OCI-LY7 (cell line): ENCODE results near the gene CEP97. TPM values are rescaled to one million over a fixed set of nuclear protein-coding genes. Genes with fewer than 3 reads are reported as not detected.
A peak's percentile ranks its signal among the peaks of the same experiment; 100 is the strongest.

Source experiments
- BruUV-seq: library from RNA; stranded (reverse); fragments of 400-500 nt; replicated peaks from 2 replicates; lab custom pipeline; 2021; lab: Mats Ljungman, UMichigan
- CTCF ChIA-PET: fragments of 300-600 bp; sonication (Branson Sonifier 250); formaldehyde crosslinking; loops from one replicate; lab custom pipeline; 2022; ENCODE audit warnings: antibody characterized with exemption; ENCODE audit not compliant: unreplicated experiment; lab: Charles Lee
- POLR2A ChIA-PET: fragments of 300-600 bp; sonication (Branson Sonifier 250); formaldehyde crosslinking; loops from one replicate; lab custom pipeline; 2022; ENCODE audit warnings: antibody characterized with exemption; lab: Charles Lee
- DNase-seq: peaks from one replicate; pipeline ENCODE4 v3.0.0-alpha.2; 2015; ENCODE audit warnings: low spot score
- H2AFZ ChIP-seq: fragments of 200-600 bp; sonication (generic), shearing (Covaris generic); 2 replicates; pipeline ENCODE4 v1.6.1; 2014; ENCODE audit warnings: mild to moderate bottlenecking, antibody characterized with exemption, low read length, moderate library complexity
- H3K27ac ChIP-seq: fragments of 200-600 bp; sonication (generic); 2 replicates; pipeline ENCODE4 v1.5.1; 2014; ENCODE audit warnings: mixed run types, low read depth, mild to moderate bottlenecking, moderate library complexity, low read length, inconsistent platforms; ENCODE audit not compliant: poor library complexity, severe bottlenecking
- H3K36me3 ChIP-seq: fragments of 200-600 bp; sonication (generic); 2 replicates; pipeline ENCODE4 v1.6.1; 2014; ENCODE audit warnings: mild to moderate bottlenecking, antibody characterized with exemption, low read length, moderate library complexity, mixed read lengths; ENCODE audit not compliant: insufficient read depth
- H3K4me1 ChIP-seq: fragments of 200-600 bp; sonication (generic); 2 replicates; pipeline ENCODE4 v1.5.1; 2014; ENCODE audit warnings: mild to moderate bottlenecking, low read length; ENCODE audit not compliant: insufficient read depth, poor library complexity, severe bottlenecking
- H3K4me2 ChIP-seq: fragments of 200-600 bp; sonication (generic); 2 replicates; pipeline ENCODE4 v1.6.1; 2014; ENCODE audit warnings: mild to moderate bottlenecking, low read length
- H3K4me3 ChIP-seq: fragments of 200-600 bp; sonication (generic); 2 replicates; pipeline ENCODE4 v1.5.1; 2014; ENCODE audit warnings: mild to moderate bottlenecking, low read depth, low read length; ENCODE audit not compliant: poor library complexity, severe bottlenecking
- H3K79me2 ChIP-seq: fragments of 200-600 bp; sonication (generic); 2 replicates; pipeline ENCODE4 v1.6.1; 2016; ENCODE audit warnings: low read depth, mild to moderate bottlenecking, low read length, moderate library complexity, mixed read lengths; ENCODE audit not compliant: insufficient read depth
- H3K9me2 ChIP-seq: fragments of 200-600 bp; sonication (generic); 2 replicates; pipeline ENCODE4 v1.6.1; 2016; ENCODE audit warnings: mild to moderate bottlenecking, low read length, mixed read lengths; ENCODE audit not compliant: insufficient read depth
- H3K9me3 ChIP-seq: fragments of 200-600 bp; sonication (generic); 2 replicates; pipeline ENCODE4 v1.6.1; 2014; ENCODE audit warnings: mild to moderate bottlenecking, mixed run types, low read length, mixed read lengths
- H4K20me1 ChIP-seq: fragments of 200-600 bp; sonication (generic); 2 replicates; pipeline ENCODE4 v1.6.1; 2014; ENCODE audit warnings: mild to moderate bottlenecking, antibody characterized with exemption, low read length, moderate library complexity, mixed read lengths; ENCODE audit not compliant: insufficient read depth
- CTCF ChIP-seq: fragments of 200-600 bp; sonication (generic); conservative IDR thresholded peaks from 2 replicates; pipeline ENCODE4 v1.5.1; 2014; ENCODE audit warnings: mild to moderate bottlenecking, antibody characterized with exemption, low read length, moderate library complexity, mixed read lengths
- EZH2phosphoT487 ChIP-seq: fragments of 200-600 bp; sonication (generic); IDR thresholded peaks from 2 replicates; pipeline ENCODE4 v1.6.1; 2018; ENCODE audit warnings: low read depth, borderline replicate concordance, mild to moderate bottlenecking, mixed run types, antibody characterized with exemption, low read length, moderate library complexity, mixed read lengths
- intact Hi-C: fragments of 100-400 bp; cut with micrococcal nuclease; formaldehyde crosslinking; loops from one replicate; pipeline ENCODE4 v1.10.0; 2022; ENCODE audit not compliant: unreplicated experiment
- total RNA-seq, 2 experiments: library from RNA; depleted of rRNA in 1 of 2; stranded (reverse); fragments of >200 nt in 1 of 2; shearing (Covaris generic) in 1 of 2; gene quantifications; 2 replicates each; pipeline ENCODE4 v1.2.3, GENCODE V29; 2014 to 2022

Gene CEP97
- total RNA-seq, 2 experiments from 2014 or later: 27.3 to 43.5 TPM

GRCh38 chr3:101725890-101726275, 1.5 kb downstream of the CEP97 start:
- peaks cover 34% of the 10 kb centered on the region for H3K4me1 ChIP-seq
- peak overlapping the region; percentile 87 for H3K4me3 ChIP-seq
- H3K36me3 ChIP-seq: peaks cover 48% of the 10 kb centered on the region
- intact Hi-C loops: no loop called here
- H3K27ac ChIP-seq: peak overlapping the region; percentile 83
- TF ChIP-seq CTCF (no peak), EZH2phosphoT487 (no peak)
- BruUV-seq: TSS peak; percentile 63
- peak overlapping the region; percentile 73; the same call in 1 of the 2 replicates for H2AFZ ChIP-seq
- H3K9me2 ChIP-seq: no peaks in the 10 kb centered on the region
- peak overlapping the region; percentile 84 for H3K4me2 ChIP-seq
- H3K9me3 ChIP-seq: no peaks in the 10 kb centered on the region
- DNase-seq: no peak
- H3K79me2 ChIP-seq: peaks cover 58% of the 10 kb centered on the region
- ChIA-PET CTCF (no interaction called here), POLR2A (interaction anchor here (0.6 to 3.0 kb wide), 16 partner anchors 11 to 211 kb away, joined by 3 to 12 read pairs (median 5); partner anchors contain the start of genes NXPE3 and RPL24)
- no peaks in the 10 kb centered on the region for H4K20me1 ChIP-seq

- H3K9me3 ChIP-seq: no peaks in the 10 kb centered on the region
- no peak overlapping the region for H3K4me3 ChIP-seq
- TF ChIP-seq CTCF (no peak), EZH2phosphoT487 (no peak)
- no peak for DNase-seq
- no peak overlapping the region for H3K27ac ChIP-seq
- H3K4me2 ChIP-seq: no peak overlapping the region
- H3K79me2 ChIP-seq: peaks cover 54% of the 10 kb centered on the region
- BruUV-seq: no TSS peak
- H2AFZ ChIP-seq: no peak overlapping the region
- POLR2A ChIA-PET: interaction anchor here (0.6 to 1.0 kb wide), 3 partner anchors 38 to 51 kb away, joined by 3 to 4 read pairs (median 3); no protein-coding TSS in a partner anchor
- H3K36me3 ChIP-seq: peaks cover 82% of the 10 kb centered on the region
- CTCF ChIA-PET: no interaction called here
- intact Hi-C loops: no loop called here
- H3K4me1 ChIP-seq: peaks cover 17% of the 10 kb centered on the region
- H4K20me1 ChIP-seq: no peaks in the 10 kb centered on the region
- no peaks in the 10 kb centered on the region for H3K9me2 ChIP-seq
Measured at GRCh38 chr3:101729586-101729985, 5.2 kb downstream of the CEP97 start.

- Histone ChIP-seq H3K79me2 (peaks cover 44% of the 10 kb centered on the region), H3K9me2 (no peaks in the 10 kb centered on the region), H3K4me1 (peaks cover 17% of the 10 kb centered on the region), H3K4me2 (no peak overlapping the region), H3K9me3 (no peaks in the 10 kb centered on the region), H4K20me1 (no peaks in the 10 kb centered on the region), H3K36me3 (peaks cover 95% of the 10 kb centered on the region), H2AFZ (no peak overlapping the region), H3K4me3 (no peak overlapping the region), H3K27ac (no peak overlapping the region)
- no TSS peak for BruUV-seq
- no peak for TF ChIP-seq EZH2phosphoT487
- TF ChIP-seq CTCF: no peak
- no peak for DNase-seq
- ChIA-PET CTCF (no interaction called here), POLR2A (interaction anchor here (0.6 to 0.7 kb wide), 3 partner anchors 9 to 56 kb away, joined by 3 read pairs; no protein-coding TSS in a partner anchor)
- intact Hi-C loops: no loop called here
Measured at GRCh38 chr3:101730839-101731238, 6.4 kb downstream of the CEP97 start.
